GM19468 (cell line): ENCODE data around the gene PABPC1L2A.
"Not testable (repeated sequence)": the region's sequence is repeated elsewhere in the genome, so short reads cannot be mapped to it uniquely, and the experiment has no call there.

Experiments
- ATAC-seq: cut with Tn5 transposase; IDR thresholded peaks from one replicate; pipeline ENCODE4 v1.9.1; 2021; ENCODE audit warnings: mild to moderate bottlenecking, moderate library complexity, moderate number of reproducible peaks; ENCODE audit not compliant: unreplicated experiment; ENCODE audit errors: extremely low read depth

The PABPC1L2A gene

DNA sequence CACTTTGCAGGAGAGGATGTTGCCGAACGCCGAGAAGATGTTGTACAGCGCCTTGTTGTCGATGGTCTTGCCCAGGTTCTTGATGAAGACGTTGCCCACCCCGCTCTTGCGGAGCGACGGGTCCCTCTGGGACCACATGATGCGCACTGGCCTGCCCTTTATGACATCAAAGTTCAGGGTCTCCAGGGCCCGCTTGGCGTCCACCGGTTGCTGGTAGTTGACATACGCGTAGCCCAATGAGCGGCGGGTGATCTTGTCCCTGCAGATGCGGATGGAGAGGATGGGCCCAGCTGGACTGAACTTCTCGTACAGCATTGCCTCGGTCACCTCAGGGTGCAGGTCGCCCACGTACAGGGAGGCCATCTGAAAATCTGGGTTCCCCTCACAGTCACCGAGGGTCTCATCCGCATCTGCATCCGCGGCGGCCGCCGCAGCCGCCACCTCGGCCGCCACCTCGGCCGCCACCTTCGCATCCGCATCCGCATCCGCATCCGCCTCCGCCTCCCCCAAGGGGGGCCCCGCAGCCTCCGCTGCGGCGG lies at the start of gene PABPC1L2A:
Gene PABPC1L2A, minus strand, starts transcription at position 489 of the 539 bp plus-strand sequence. Its CDS starts 126 bp downstream, at position 363.
- not testable (repeated sequence) for ATAC-seq

DNA sequence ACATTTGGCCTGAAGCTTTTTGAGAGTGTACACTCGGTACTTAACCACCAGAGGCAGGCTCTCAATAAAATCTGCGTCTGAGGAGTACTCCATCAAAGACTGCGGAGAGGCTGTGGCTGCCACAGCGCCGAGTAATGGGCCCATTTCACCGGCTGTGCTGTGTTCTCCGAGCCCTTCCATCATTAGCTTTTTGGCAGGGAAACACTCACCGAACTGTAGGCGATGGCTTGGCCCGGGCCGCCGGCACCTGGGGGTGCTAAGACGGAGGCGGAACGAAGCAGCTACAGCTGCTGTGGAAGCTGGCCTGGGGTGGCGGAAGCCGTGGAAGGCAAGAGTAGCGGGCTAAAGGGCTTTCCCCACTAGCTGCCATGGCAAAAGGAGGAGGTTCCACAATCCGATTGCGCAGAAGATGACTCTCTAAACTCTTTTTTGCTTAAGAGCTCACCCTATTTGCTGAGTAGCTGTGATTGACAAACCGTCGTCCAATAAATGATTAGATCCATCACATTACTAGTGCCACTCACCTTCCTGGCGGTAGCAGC lies 48.5 kb upstream of the PABPC1L2A start:
- no peak for ATAC-seq

DNA sequence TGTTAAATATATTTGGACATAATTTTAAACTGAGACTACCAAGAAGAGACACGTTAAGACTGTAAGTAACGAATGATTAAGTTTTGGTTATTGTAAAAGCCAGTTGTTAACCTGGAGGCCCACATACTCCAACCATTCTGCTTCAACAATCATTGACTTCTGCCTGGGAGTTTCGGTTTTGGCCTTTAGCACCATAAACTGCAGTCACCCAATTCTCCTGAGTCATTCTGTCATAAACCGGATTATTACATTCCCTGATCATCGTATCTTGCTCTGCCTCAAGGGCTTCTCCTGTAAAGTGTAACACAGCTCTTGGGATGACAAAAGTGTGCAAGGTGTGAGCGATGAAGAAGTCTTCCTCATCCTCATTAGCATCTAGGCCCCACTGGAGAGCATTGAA lies 46.9 kb upstream of the PABPC1L2A start:
- no peak for ATAC-seq

GRCh38 chrX:73099505-73099904 lies 20.2 kb upstream of the PABPC1L2A start:
- ATAC-seq: not testable (repeated sequence)

DNA sequence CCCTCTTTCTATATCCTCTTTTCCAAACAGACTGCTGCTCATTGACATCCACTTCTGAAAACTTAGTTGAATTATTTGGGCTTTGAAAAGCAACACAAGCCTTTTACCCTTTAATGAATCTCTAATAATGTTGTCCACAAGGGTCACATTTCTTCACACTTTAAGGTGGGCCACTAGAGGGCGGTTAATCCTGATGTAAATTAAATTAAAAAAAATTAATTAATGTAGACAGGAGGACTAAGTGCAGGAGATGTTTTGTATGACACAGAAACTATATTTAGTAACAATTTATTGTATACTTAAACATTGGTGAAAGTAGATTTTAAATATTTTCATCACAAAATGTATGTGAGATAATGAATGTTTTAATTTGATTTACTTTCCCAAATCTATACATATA lies 7.5 kb upstream of the PABPC1L2A start:
- not testable (repeated sequence) for ATAC-seq

DNA sequence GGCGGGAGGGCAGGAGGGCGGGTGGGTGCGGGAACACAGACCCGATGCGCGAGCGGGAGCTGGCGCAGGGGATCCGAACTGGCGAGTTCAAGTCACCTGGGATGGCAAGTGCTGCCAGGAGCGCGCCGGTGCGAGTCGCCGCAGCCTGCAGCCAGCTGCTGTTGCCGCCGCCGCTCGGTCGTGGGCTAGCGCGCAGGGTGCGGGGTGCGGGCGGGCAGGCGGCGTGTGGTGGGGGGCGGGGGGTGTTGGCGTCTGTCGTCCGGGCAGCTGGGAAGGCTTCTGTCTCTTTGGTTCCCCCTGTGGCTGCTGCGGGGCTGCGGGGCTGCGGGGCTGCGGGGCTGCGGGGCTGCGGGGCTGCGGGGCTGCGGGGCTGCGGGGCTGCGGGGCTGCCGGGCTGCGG lies 572 bp upstream of the PABPC1L2A start:
- ATAC-seq: not testable (repeated sequence)

GRCh38 chrX:73078597-73078996 lies 715 bp downstream of the PABPC1L2A start:
- not testable (repeated sequence) for ATAC-seq

- ATAC-seq: no peak
Measured at GRCh38 chrX:73076838-73077237, 2.5 kb downstream of the PABPC1L2A start.

GRCh38 chrX:73069365-73070035 lies 9.8 kb downstream of the PABPC1L2A start:
- no peak for ATAC-seq

DNA sequence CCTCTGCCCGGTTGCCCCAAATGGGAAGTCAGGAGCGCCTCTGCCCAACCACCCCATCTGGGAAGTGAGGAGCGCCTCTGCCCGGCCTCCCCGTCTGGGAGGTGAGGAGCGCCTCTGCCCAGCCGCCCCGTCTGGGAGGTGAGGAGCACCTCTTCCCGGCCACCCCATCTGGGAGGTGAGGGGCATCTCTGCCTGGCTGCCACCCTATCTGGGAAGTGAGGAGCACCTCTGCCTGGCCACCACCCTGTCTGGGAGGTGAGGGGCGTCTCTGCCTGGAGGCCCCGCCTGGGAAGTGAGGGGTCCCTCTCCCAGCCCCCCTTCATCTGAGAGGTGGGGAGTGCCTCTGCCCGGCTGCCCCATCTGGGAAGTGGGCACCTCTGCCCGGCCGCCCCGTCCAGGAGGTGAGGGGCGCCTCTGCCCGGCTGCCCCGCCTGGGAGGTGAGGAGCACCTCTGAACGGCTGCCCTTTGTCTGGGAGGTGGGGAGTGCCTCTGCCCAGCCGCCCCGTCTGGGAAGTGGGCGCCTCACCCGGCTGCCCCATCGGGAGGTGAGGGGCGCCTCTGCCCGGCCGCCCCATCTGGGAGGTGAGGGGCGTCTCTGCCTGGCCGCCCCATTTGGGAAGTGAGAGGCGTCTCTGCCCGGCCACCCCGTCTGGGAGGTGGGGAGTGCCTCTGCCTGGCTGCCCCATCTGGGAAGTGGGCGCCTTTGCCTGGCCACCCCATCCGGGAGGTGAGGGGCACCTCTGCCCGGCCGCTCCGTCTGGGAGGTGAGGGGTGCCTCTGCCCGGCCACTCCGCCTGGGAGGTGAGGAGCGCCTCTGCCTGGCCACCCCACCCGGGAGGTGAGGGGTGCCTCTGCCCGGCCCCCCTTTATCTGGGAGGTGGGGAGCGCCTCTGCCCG lies 10.6 kb downstream of the PABPC1L2A start:
- no peak for ATAC-seq

- not testable (repeated sequence) for ATAC-seq
Measured at GRCh38 chrX:73067761-73068466, 11.4 kb downstream of the PABPC1L2A start.

DNA sequence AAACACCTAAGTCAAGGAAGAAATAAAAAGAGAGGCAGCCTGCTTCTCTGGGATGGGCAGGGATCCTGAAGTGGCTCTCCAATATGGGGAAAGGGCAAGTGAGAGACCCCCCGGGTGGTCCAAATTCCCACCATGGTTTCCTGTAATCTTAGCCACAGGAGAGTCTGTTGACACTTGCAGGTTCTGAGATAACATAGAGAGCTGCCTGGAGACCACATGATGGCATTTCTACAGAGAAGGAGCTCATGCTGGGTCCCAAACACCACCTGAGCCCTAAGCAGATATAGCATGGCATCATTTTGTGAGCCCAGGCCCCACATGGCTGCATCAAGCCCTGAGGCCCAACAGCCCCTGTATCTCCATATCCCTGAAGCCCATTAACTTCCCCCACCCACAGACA lies 50.4 kb downstream of the PABPC1L2A start:
- no peak for ATAC-seq
